BJ (cell line): ENCODE measurements around the gene MIPOL1. TPM values are rescaled to one million over a fixed set of nuclear protein-coding genes. Genes with fewer than 3 reads are reported as not detected.

Source experiments
- CTCF ChIA-PET: fragments of 350-600 bp; formaldehyde crosslinking; extraction: SDS; loops from one replicate; lab custom pipeline; 2021; ENCODE audit warnings: antibody characterized with exemption, inconsistent platforms; lab: Yijun Ruan, JAX
- POLR2A ChIA-PET: fragments of 300-600 bp; sonication (Branson Sonifier 250); formaldehyde crosslinking; extraction: SDS; loops from one replicate; lab custom pipeline; 2021; ENCODE audit warnings: antibody characterized with exemption; lab: Charles Lee
- DNase-seq: peaks from one replicate; pipeline ENCODE4 v3.0.0-alpha.2; 2011; ENCODE audit warnings: low read depth
- H3K27me3 ChIP-seq: 2 replicates; pipeline ENCODE4 v1.6.0; 2011; ENCODE audit warnings: low read length; ENCODE audit not compliant: control insufficient read depth, insufficient read depth
- H3K36me3 ChIP-seq: 2 replicates; pipeline ENCODE4 v1.5.1; 2011; ENCODE audit warnings: low read length; ENCODE audit not compliant: control insufficient read depth, insufficient read depth
- H3K4me3 ChIP-seq: 2 replicates; pipeline ENCODE4 v1.5.1; 2011; ENCODE audit warnings: low read depth, mild to moderate bottlenecking, control low read depth, low read length
- polyA plus RNA-seq: library from polyadenylated mRNA; depleted of rRNA; stranded (reverse); fragments of >200 nt; gene quantifications from 2 replicates; pipeline ENCODE4 v1.2.3, GENCODE V29; 2011; rRNA removed
- small RNA-seq: library from RNA; depleted of rRNA; stranded (forward); fragments of <200 nt; gene quantifications from one replicate; pipeline ENCODE3, GENCODE V24; 2012; ENCODE audit warnings: low replicate concordance, low read depth; ENCODE audit not compliant: insufficient read length
- TF ChIP-seq, protein P1 (sequence below): IDR thresholded peaks from 2 replicates; pipeline ENCODE4 v1.5.1; 2011; ENCODE audit warnings: low read depth, mild to moderate bottlenecking, control low read depth, inconsistent platforms, low read length, moderate library complexity; ENCODE audit not compliant: insufficient read depth

The MIPOL1 gene
- polyA plus RNA-seq, 1 experiment: 1.1 TPM

DNA sequence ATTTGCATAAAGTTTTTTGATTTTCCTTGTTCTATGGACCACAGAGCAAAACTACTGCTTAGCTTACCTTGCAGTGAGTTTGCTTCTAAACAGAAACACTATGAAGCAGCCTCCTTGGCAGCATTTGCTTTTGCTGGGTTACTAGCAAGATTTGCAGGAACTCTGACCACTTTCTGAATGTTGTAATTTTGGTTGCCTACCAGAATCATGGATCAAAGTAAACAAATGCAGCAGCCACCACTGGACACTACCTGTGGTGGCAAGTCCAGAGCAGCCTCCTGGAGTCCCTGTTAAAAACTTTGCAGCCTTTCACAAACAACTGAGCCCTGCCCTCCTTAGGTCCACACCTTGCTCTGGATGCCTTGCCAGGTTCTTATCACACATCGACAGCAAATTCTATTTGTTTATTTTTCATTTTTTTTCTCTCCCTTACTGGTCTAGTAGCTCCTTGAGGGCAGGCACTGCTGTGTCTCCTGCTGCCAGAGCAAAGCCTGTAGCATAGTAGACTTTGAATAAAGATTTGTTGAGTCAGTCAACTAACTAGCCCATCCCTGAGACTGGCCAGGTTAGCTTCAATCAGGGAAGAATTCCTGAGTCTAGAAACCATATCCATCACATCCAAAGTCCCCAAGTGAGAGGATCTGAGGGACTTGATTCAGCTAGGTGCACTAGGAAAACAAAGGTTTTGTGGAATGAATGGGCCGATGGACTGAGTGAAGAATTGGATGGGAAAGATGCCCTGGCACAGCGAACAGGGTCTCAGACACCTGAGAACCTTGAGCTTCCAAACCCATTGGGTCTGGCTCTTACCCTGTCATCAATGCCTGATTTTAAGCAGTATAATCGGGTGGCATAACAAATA, 403.4 kb downstream of the MIPOL1 start:
- TF ChIP-seq, protein P1, sequence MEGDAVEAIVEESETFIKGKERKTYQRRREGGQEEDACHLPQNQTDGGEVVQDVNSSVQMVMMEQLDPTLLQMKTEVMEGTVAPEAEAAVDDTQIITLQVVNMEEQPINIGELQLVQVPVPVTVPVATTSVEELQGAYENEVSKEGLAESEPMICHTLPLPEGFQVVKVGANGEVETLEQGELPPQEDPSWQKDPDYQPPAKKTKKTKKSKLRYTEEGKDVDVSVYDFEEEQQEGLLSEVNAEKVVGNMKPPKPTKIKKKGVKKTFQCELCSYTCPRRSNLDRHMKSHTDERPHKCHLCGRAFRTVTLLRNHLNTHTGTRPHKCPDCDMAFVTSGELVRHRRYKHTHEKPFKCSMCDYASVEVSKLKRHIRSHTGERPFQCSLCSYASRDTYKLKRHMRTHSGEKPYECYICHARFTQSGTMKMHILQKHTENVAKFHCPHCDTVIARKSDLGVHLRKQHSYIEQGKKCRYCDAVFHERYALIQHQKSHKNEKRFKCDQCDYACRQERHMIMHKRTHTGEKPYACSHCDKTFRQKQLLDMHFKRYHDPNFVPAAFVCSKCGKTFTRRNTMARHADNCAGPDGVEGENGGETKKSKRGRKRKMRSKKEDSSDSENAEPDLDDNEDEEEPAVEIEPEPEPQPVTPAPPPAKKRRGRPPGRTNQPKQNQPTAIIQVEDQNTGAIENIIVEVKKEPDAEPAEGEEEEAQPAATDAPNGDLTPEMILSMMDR: no peak
- no peak for DNase-seq

DNA sequence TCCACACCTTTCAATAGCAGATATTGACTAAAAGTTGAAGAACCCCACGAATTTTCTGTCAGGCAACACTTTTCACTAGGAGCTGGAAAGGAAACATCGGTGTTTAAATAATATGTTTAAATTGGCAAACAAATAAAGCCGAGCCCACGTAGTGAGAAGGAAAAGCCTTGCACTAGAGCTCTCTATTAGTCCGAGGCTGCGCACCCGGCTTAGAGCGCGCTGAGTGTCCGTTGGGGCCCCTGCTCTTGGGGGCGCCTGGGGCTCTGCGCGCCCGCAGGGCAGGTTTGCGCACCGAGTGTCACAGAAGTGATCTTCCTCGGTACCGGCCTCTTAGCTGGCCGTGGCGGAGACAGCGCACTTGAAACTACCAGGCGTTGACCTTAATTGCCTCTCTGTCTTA, 404.1 kb downstream of the MIPOL1 start:
- CTCF ChIA-PET: no interaction called here
- peaks cover 76% of the 10 kb centered on the region for H3K27me3 ChIP-seq

More for the DNA sequence above, 403.4 kb downstream of the MIPOL1 start:
- Histone ChIP-seq H3K4me3 (no peak overlapping the region), H3K27me3 (peaks cover 74% of the 10 kb centered on the region), H3K36me3 (no peaks in the 10 kb centered on the region)
- CTCF ChIA-PET: interaction anchor here (1.0 kb wide), 1 partner anchor 371 kb away, joined by 3 read pairs; no protein-coding TSS in a partner anchor
- POLR2A ChIA-PET: no interaction called here

More for the DNA sequence above, 404.1 kb downstream of the MIPOL1 start:
- Histone ChIP-seq H3K4me3 (no peak overlapping the region), H3K36me3 (no peaks in the 10 kb centered on the region)
- no peak for DNase-seq
- TF ChIP-seq, protein P1: no peak
- POLR2A ChIA-PET: no interaction called here

Small RNAs within 50 kb of the gene (small RNA-seq; reads per million reads assigned to genes)
- not detected for gene RNU6-273P
- gene RNU6-886P: not detected

Other genes starting within 250 kb of the MIPOL1 start
- gene SLC25A21, start 25.3 kb upstream of the MIPOL1 start, polyA plus RNA-seq: 0.23 and 0.50 TPM in 2 replicates